ENCODE data around the gene CCDC85A. TPM values are rescaled to one million over a fixed set of nuclear protein-coding genes. Genes with fewer than 3 reads are reported as not detected.

CCDC85A gene
- total RNA-seq, 6 experiments from 2014 or later, result 0.07 to 0.31 (median 0.14) TPM; not detected in 1

DNA sequence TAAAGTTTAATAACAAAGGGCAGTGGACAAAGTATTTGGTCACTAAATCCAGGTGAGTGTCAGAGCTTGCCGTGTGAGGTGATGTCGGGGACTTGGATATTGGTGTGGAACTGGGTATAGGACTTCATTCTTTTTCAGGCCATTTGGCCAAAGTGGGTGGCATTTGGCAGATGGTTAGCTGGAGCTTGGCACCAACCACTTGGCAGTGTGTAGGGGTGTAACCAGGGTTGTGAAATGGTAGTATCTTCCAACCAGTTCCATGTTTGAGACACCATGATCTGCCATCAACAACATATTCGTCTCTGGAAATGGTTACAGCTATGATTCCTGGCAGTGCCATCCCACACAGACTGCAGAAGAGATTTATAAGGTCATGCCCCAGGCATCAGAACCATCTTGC lies 113.9 kb downstream of the CCDC85A start:
- Histone ChIP-seq H3K4me1 (no peaks in the 10 kb centered on the region), H3K27ac (no peak overlapping the region), H3K27me3 (no peaks in the 10 kb centered on the region), H3K4me3 (no peak overlapping the region), H3K9me3 (no peaks in the 10 kb centered on the region), H3K36me3 (no peaks in the 10 kb centered on the region)
- DNase-seq (no peak), ATAC-seq (no peak)
- 73% methylated on average over 3 of the region's 3 CpGs for WGBS (ENCODE audit: insufficient coverage, low coverage, low lambda C conversion rate, missing lambda C conversion rate)
- no peak for TF ChIP-seq POLR2A (IDR thresholded peaks at IDR 0.05)
- TF ChIP-seq, protein P1, sequence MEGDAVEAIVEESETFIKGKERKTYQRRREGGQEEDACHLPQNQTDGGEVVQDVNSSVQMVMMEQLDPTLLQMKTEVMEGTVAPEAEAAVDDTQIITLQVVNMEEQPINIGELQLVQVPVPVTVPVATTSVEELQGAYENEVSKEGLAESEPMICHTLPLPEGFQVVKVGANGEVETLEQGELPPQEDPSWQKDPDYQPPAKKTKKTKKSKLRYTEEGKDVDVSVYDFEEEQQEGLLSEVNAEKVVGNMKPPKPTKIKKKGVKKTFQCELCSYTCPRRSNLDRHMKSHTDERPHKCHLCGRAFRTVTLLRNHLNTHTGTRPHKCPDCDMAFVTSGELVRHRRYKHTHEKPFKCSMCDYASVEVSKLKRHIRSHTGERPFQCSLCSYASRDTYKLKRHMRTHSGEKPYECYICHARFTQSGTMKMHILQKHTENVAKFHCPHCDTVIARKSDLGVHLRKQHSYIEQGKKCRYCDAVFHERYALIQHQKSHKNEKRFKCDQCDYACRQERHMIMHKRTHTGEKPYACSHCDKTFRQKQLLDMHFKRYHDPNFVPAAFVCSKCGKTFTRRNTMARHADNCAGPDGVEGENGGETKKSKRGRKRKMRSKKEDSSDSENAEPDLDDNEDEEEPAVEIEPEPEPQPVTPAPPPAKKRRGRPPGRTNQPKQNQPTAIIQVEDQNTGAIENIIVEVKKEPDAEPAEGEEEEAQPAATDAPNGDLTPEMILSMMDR (IDR thresholded peaks at IDR 0.05), result no peak
- intact Hi-C loops (cut with DNase I), result no loop called here

DNA sequence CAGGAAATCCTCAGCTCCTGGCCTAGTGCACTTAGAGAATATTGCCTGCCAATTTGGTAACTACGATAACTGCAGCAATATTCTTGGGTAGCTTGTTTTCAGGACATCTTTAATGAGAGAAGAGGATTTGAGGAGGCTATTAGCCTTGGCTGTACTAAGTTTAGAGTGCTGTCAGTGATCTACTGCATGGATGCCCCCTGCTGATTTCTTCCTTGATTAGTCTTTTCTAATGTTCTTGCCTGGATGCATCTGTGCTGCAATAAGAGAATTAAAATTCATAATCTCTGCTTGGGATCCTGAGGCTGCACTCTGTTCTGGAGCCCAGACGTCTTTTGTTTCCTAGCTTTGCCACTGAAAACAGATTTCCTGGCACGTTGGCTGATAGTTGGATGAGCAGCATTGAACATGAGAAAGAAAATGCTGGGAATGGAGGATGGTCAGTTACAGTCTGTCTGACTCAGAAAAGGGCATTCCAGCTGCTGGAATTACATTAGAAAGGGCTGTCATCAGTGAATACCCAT lies 115.4 kb downstream of the CCDC85A start:
- no peak overlapping the region for H3K27ac ChIP-seq
- intact Hi-C loops (cut with DNase I), result no loop called here
- TF ChIP-seq POLR2A (IDR thresholded peaks at IDR 0.05), result no peak
- TF ChIP-seq, protein P1 (IDR thresholded peaks at IDR 0.05), result no peak
- H3K36me3 ChIP-seq, result no peaks in the 10 kb centered on the region
- ATAC-seq (no peak), DNase-seq (no peak)
- 81% methylated on average over 3 of the region's 3 CpGs for WGBS (ENCODE audit: insufficient coverage, low coverage, low lambda C conversion rate, missing lambda C conversion rate)
- no peaks in the 10 kb centered on the region for H3K9me3 ChIP-seq
- no peaks in the 10 kb centered on the region for H3K27me3 ChIP-seq
- no peak overlapping the region for H3K4me3 ChIP-seq
- no peaks in the 10 kb centered on the region for H3K4me1 ChIP-seq

DNA sequence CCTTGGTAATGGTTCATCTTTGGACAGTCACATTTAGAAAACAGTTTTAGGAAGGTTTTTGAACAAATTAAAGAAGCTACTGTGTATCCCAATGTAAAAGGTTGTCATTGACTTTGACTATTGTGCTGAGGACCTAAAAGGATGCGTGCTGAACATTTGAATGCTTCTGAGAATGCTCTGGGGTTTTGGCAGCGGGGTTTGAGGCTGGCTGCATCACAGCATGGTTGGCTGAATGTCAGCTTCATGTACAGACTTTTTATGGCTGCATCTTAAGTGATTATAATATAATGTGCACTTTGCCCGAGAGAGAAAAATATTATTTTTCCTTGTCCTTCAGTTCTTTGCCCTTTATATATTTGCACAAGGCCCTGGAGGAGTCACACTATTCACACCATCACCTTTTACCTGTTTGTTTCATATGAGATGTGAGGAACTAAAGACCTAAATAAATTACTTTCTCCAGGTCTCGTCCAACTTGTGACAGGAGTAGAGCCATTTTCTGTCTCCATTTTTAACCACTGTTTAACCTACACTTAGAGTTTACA lies 125.9 kb downstream of the CCDC85A start:
- Histone ChIP-seq H3K27ac (no peak overlapping the region), H3K9me3 (no peaks in the 10 kb centered on the region), H3K36me3 (no peaks in the 10 kb centered on the region), H3K27me3 (no peaks in the 10 kb centered on the region), H3K4me3 (no peak overlapping the region), H3K4me1 (no peaks in the 10 kb centered on the region)
- 35% methylated on average over 4 of the region's 4 CpGs for WGBS (ENCODE audit: insufficient coverage, low coverage, low lambda C conversion rate, missing lambda C conversion rate)
- intact Hi-C loops (cut with DNase I), result no loop called here
- no peak for DNase-seq
- no peak for ATAC-seq
- TF ChIP-seq POLR2A (IDR thresholded peaks at IDR 0.05), result no peak
- TF ChIP-seq, protein P1 (IDR thresholded peaks at IDR 0.05), result no peak

GRCh38 chr2:56313500-56313921 lies 129.7 kb downstream of the CCDC85A start:
- Histone ChIP-seq H3K27ac (no peak overlapping the region), H3K4me3 (no peak overlapping the region), H3K36me3 (no peaks in the 10 kb centered on the region), H3K4me1 (no peaks in the 10 kb centered on the region), H3K9me3 (no peaks in the 10 kb centered on the region), H3K27me3 (no peaks in the 10 kb centered on the region)
- ATAC-seq (peak; percentile 57 to 93 (median 74)), DNase-seq (peak in 2 of 3 donors; percentile 52 to 76)
- 17% methylated on average over 1 of the region's 1 CpG for WGBS (ENCODE audit: insufficient coverage, low coverage, low lambda C conversion rate, missing lambda C conversion rate)
- intact Hi-C loops (cut with DNase I), result no loop called here
- TF ChIP-seq POLR2A (IDR thresholded peaks at IDR 0.05), result no peak
- TF ChIP-seq, protein P1 (IDR thresholded peaks at IDR 0.05), result no peak
